Activated CD4-positive, CD25-positive, alpha-beta regulatory T cell treated with anti-CD3 and anti-CD28 coated beads, Interleukin-2, amount 50 U/mL, for 24 hours (primary cell): Measurements from ENCODE around the gene SKIC8.
A peak's percentile ranks its signal among the peaks of the same experiment; 100 is the strongest.

Experiments used
- ATAC-seq, 2 donors: fragments of 150-1000 bp; cut with Tn5 transposase; one replicate each; pipeline ENCODE4 v1.10.0; 2021; ENCODE audit warnings: mild to moderate bottlenecking in 1 of 2, moderate library complexity in 1 of 2

Gene SKIC8

GRCh38 chr15:78299101-78299930 lies at the start of gene SKIC8:
TSS of gene SKIC8 (minus strand) at chr15:78299609. CDS start at chr15:78295686, 3,923 bp downstream.
- peak; percentile 97 for ATAC-seq

DNA sequence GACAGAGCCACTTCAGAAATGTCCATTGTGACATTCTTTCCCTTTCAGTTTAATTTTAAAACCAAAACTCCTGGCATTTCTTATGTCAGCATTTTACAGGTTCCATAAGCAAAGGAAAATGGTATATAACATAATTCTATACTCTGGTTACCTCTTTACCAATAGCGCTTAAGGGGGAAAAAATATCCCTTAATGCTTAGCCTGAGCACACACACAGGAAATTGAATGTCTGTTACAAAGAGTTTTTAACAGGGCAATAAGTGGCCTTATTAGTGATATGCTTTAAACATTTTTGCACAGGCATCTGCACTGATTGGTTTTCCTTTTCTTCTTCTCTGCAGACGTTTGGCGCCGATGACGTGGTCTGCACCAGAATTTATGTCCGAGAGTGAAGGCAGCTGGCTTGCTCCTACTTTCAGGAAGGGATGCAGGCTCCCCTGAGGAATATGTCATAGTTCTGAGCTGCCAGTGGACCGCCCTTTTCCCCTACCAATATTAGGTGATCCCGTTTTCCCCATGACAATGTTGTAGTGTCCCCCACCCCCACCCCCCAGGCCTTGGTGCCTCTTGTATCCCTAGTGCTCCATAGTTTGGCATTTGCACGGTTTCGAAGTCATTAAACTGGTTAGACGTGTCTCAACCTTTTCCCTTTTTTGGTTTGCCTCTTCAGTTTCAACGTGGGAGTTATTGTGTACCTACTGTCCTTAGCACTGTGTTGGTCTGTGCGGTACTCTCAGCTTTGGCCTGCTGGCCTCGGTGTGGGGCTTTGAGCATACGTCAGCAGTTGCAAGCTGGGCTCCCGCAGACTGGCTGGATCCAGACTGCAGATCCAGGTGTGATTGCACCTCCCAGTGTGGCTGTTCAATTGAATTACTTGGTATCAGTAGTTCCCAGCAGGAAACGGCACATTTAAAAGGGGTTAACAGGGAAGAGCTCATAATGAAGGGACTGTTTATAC lies 48.5 kb upstream of the SKIC8 start:
- no peak for ATAC-seq

DNA sequence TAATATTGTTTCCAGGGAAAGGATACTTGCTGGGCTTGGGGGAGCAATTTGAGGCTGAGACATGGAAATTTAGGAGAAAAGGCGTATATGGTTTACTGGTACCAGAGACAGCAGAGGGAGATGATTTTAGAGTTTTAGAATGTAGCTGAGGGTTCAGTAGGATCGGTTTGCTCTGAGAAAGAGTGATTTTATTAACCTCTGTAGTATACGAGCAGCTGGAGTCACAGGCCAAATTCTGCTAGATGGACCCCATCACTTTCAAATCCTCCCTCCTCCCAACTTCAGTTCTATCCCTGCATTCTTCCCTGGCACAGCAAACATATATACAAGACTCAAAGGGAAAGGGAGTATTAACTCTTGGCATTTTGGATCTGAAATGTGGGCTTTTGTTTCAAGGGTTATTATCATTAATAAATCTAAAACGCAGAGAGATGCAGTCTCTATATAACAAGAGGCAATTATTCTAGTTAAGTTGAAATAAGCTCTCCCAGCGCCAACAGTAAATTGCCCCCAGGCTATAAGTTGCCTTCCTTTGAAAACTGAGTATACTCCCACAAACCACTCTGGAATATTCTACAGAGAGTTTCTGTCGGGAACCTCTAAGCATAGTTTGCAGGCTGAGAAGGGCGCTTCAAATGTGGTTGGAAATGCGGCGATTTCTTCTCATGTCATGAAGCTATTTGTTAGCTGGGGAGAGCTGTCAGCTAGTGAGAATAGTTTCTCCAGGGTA lies 46.2 kb upstream of the SKIC8 start:
- no peak for ATAC-seq

- ATAC-seq, result no peak
These were observed 44.1 kb upstream of the SKIC8 start for GRCh38 chr15:78343276-78344060.

GRCh38 chr15:78342021-78342420 lies 42.6 kb upstream of the SKIC8 start:
- no peak for ATAC-seq

DNA sequence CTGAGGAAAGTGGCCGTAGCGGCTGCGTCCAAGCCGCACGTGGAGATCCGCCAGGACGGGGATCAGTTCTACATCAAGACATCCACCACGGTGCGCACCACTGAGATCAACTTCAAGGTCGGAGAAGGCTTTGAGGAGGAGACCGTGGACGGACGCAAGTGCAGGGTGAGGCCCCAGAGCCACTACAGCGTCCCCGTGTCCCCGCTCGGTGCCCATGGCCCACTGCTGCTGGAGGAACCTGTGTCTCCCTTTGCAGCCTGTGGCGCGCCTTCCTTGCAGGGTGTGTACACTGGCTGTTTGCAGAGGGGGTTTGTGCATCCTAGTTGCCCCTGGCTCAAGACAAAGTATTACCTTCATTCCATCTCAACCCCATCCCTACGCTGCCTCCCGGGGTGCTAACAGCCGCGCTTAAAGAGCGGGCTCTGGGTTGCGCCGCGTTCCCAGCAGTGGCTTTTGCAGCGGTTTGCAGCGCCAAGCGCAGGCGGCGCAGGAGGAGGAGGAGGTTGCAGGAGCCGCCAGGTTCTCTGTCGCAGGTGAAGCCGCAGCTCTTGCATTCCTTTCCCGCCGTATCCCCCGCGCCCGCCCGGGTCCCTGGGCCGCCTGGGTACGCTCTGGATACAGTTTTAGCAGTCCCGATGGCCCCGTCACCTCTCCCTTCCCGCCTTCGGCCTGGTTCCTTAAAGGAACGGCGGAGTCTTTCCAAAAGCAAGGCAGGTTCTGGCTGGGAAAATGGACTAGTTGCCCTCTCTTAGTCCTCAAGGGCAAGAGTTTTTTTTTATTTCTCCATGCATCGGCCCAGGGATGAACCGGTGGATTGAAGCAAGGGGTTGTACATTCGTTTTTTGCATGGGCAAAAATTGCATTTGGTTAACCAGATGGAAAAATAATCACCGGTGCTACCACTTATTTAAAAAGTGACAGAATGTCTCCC lies 41.9 kb upstream of the SKIC8 start:
- ATAC-seq, result no peak

DNA sequence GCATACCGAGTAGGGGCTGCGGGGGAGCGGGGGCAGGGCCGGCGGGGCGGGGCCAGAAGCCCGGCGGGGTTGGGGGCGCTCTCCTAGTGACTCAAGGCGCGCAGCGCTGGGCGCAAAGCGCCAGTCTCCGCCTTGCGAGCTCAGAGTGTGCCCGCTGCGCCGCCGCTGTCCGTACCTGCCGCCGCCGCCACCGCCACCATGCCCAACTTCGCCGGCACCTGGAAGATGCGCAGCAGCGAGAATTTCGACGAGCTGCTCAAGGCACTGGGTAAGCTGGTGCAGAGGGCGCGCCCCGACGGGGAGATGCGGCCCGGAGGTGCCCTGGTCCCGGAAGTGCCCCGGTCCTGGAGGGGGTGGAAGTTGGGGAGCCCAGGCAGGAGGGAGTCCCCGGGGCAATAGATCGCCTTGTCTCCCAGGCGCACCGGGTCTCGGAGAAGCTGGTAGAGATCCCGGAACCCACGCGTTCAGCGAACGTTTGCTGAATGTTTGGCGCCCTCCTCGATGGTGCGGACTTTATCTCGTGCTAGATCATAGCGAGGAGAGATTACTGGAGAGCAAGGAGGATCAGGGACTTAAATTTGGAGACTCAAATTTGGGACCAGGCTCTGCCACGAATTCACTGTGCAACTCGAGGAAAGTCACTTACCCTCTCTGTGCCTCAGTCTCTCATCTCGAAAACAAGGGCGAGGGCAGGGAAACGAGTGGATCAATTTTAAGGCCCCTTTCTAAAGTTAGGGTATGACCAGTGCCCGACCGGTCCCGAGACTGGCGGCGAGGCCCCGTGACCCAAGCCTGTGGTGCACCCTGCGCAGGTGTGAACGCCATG lies 41.0 kb upstream of the SKIC8 start, which contains the start of gene CRABP1:
Gene CRABP1 (plus strand): TSS at position 123 of the 826 bp plus-strand sequence. CDS start 76 bp downstream, at position 199.
- no peak for ATAC-seq

GRCh38 chr15:78339559-78339958 lies 40.1 kb upstream of the SKIC8 start:
- no peak for ATAC-seq

DNA sequence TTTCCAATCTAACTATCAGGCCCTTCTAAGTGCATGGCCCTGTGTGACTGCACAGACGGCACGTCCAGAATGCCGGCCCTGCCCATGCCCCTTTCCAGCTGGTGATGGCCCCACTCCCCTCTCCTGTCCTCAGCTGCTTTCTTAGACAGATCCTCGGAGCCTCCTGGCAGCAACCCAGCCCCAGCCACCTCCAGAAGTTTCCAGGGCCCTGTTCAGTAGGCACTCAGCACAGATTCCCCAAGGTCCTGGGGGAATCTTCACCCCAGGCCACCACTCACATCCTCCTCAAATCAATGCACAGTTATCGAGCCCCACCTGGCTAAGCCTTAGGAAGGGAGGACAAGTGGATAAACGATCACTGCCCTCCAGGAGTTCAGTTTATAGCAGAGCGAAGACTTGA lies 39.4 kb upstream of the SKIC8 start:
- ATAC-seq, result no peak

- no peak for ATAC-seq
These were observed 36.6 kb upstream of the SKIC8 start for GRCh38 chr15:78335985-78336384.

GRCh38 chr15:78334845-78335244 lies 35.4 kb upstream of the SKIC8 start:
- no peak for ATAC-seq

DNA sequence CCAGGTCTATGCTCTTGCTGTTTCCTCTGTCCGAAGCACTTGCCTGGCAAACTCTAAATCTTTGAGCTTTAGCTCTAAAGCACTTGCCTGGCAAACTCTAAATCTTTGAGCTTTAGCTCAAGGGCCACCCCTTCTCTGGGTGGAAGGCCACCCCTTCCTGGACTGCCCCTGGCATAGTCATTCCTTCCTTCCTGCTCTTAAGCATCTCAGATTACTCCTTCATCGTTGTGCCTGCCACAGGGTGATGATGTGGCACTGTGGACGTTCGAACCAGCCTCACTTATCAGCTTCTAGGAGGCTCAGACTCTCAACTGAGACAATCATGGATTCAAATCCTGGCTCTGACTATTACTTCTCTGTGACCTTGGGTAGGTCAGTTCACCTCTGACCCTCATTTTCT lies 30.2 kb upstream of the SKIC8 start:
- ATAC-seq, result no peak

- ATAC-seq, result no peak
These were observed 28.1 kb upstream of the SKIC8 start for GRCh38 chr15:78327466-78327865.

DNA sequence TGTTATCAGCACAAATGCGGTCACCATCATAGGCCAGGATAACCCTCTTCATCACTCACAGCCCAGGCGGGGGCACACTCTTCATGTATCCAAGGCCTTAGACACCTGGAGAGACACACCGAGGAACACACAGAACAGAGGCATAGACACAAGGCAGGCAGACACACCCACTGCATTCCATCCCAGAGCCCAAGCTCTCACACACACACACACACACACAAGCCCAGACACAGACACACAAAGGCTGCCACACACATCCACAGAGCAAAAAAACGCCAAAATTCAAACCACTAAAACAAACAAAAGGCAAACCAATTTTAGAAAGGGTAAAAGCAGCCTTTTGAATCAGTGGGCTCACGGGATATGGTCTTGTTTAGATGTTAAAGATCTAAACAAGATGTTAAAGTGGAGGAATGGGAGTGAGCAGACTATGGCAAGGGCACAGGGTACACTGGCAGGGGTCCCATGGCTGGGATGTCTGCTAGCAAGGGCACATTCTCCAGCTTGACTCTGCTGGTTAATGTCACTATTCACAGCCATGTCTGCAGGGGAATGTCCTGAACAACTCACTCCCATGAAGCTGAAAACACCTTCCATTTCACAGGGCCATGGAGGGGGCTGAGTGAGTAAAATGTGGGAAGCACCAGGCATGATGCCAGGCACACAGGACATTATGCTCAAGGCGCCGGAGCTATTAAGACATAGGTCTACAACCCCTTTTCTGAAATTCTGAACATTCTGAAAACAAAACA lies 25.9 kb upstream of the SKIC8 start:
- no peak for ATAC-seq

GRCh38 chr15:78324144-78324543 lies 24.7 kb upstream of the SKIC8 start:
- no peak for ATAC-seq

DNA sequence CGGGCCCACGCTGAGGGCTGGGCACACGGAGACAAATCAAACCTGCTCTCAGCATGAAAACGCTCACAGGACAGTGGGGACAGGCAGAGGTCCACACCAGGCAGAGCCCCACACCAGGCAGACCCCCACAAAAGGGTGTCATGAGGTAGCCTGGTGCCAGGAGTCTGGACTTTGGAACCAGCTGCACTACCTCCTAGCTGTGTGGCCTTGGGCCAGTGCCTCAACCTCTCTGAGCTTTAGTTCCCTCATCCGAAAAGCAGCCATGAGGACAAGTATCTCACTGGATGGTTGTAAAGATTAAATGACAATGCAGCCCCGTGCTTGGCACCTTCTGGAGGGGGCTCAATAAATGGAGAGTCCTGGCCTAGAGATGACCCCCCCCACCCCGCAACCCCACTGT lies 24.3 kb upstream of the SKIC8 start:
- ATAC-seq, result no peak

- no peak for ATAC-seq
These were observed 23.5 kb upstream of the SKIC8 start for GRCh38 chr15:78322724-78323521.

- no peak for ATAC-seq
These were observed 22.8 kb upstream of the SKIC8 start for GRCh38 chr15:78322243-78322642.
